Measurements from ENCODE around the gene MSANTD3. TPM values are rescaled to one million over a fixed set of nuclear protein-coding genes. Genes with fewer than 3 reads are reported as not detected.
"Not testable (repeated sequence)": the region's sequence is repeated elsewhere in the genome, so short reads cannot be mapped to it uniquely, and the experiment has no call there.

Gene MSANTD3
- polyA plus RNA-seq, 1 donor, result 15.1 TPM

- no peak overlapping the region for H3K4me3 ChIP-seq (ENCODE audit: low read length)
- H3K4me1 ChIP-seq (ENCODE audit: control insufficient read depth, insufficient read depth, low read length), result peaks cover 7% of the 10 kb centered on the region
- WGBS (ENCODE audit: insufficient coverage, low lambda C conversion rate), result 68% methylated on average over 4 of the region's 9 CpGs
- no peaks in the 10 kb centered on the region for H3K36me3 ChIP-seq (ENCODE audit: control insufficient read depth, insufficient read depth, low read length)
- peak; percentile 26 to 38 for DNase-seq
- no peaks in the 10 kb centered on the region for H3K9me3 ChIP-seq (ENCODE audit: control insufficient read depth, low read depth, low read length)
- no peaks in the 10 kb centered on the region for H3K27me3 ChIP-seq (ENCODE audit: control insufficient read depth, insufficient read depth, low read length)
- no peak overlapping the region for H3K27ac ChIP-seq (ENCODE audit: low read length)
These were observed 2.1 kb downstream of the MSANTD3 start for GRCh38 chr9:100428871-100429654.

- H3K4me1 ChIP-seq (ENCODE audit: control insufficient read depth, insufficient read depth, low read length), result peaks cover 7% of the 10 kb centered on the region
- no CpG with 5 or more reads among the region's 5 CpGs for WGBS (ENCODE audit: insufficient coverage, low lambda C conversion rate)
- H3K4me3 ChIP-seq (ENCODE audit: low read length), result no peak overlapping the region
- no peaks in the 10 kb centered on the region for H3K9me3 ChIP-seq (ENCODE audit: control insufficient read depth, low read depth, low read length)
- no peak overlapping the region for H3K27ac ChIP-seq (ENCODE audit: low read length)
- DNase-seq, result no peak
- H3K27me3 ChIP-seq (ENCODE audit: control insufficient read depth, insufficient read depth, low read length), result no peaks in the 10 kb centered on the region
- H3K36me3 ChIP-seq (ENCODE audit: control insufficient read depth, insufficient read depth, low read length), result no peaks in the 10 kb centered on the region
These were observed 3.5 kb downstream of the MSANTD3 start for GRCh38 chr9:100430286-100430940.

GRCh38 chr9:100431886-100432285, 4.9 kb downstream of the MSANTD3 start:
- 100% methylated on average over 2 of the region's 5 CpGs for WGBS (ENCODE audit: insufficient coverage, low lambda C conversion rate)
- Histone ChIP-seq H3K36me3 (ENCODE audit: control insufficient read depth, insufficient read depth, low read length) (no peaks in the 10 kb centered on the region), H3K27ac (ENCODE audit: low read length) (no peak overlapping the region), H3K4me3 (ENCODE audit: low read length) (no peak overlapping the region), H3K9me3 (ENCODE audit: control insufficient read depth, low read depth, low read length) (no peaks in the 10 kb centered on the region), H3K27me3 (ENCODE audit: control insufficient read depth, insufficient read depth, low read length) (no peaks in the 10 kb centered on the region), H3K4me1 (ENCODE audit: control insufficient read depth, insufficient read depth, low read length) (peaks cover 7% of the 10 kb centered on the region)
- DNase-seq, result no peak

GRCh38 chr9:100432736-100433135, 5.8 kb downstream of the MSANTD3 start:
- WGBS (ENCODE audit: insufficient coverage, low lambda C conversion rate), result no CpG with 5 or more reads among the region's 3 CpGs

GRCh38 chr9:100436571-100436970, 9.6 kb downstream of the MSANTD3 start:
- no peak overlapping the region for H3K27ac ChIP-seq (ENCODE audit: low read length)
- DNase-seq, result no peak
- no peaks in the 10 kb centered on the region for H3K9me3 ChIP-seq (ENCODE audit: control insufficient read depth, low read depth, low read length)
- H3K4me3 ChIP-seq (ENCODE audit: low read length), result no peak overlapping the region
- no CpG with 5 or more reads among the region's 7 CpGs for WGBS (ENCODE audit: insufficient coverage, low lambda C conversion rate)
- no peaks in the 10 kb centered on the region for H3K36me3 ChIP-seq (ENCODE audit: control insufficient read depth, insufficient read depth, low read length)
- no peaks in the 10 kb centered on the region for H3K4me1 ChIP-seq (ENCODE audit: control insufficient read depth, insufficient read depth, low read length)
- no peaks in the 10 kb centered on the region for H3K27me3 ChIP-seq (ENCODE audit: control insufficient read depth, insufficient read depth, low read length)

More at GRCh38 chr9:100432736-100433135, 5.8 kb downstream of the MSANTD3 start:
- no peaks in the 10 kb centered on the region for H3K9me3 ChIP-seq (ENCODE audit: control insufficient read depth, low read depth, low read length)
- H3K4me3 ChIP-seq (ENCODE audit: low read length), result no peak overlapping the region
- peaks cover 6% of the 10 kb centered on the region for H3K4me1 ChIP-seq (ENCODE audit: control insufficient read depth, insufficient read depth, low read length)
- H3K27ac ChIP-seq (ENCODE audit: low read length), result no peak overlapping the region
- H3K27me3 ChIP-seq (ENCODE audit: control insufficient read depth, insufficient read depth, low read length), result no peaks in the 10 kb centered on the region
- no peaks in the 10 kb centered on the region for H3K36me3 ChIP-seq (ENCODE audit: control insufficient read depth, insufficient read depth, low read length)
- no peak for DNase-seq

GRCh38 chr9:100437860-100438805, 11.2 kb downstream of the MSANTD3 start:
- Histone ChIP-seq H3K9me3 (ENCODE audit: control insufficient read depth, low read depth, low read length) (no peaks in the 10 kb centered on the region), H3K4me3 (ENCODE audit: low read length) (no peak overlapping the region), H3K4me1 (ENCODE audit: control insufficient read depth, insufficient read depth, low read length) (no peaks in the 10 kb centered on the region), H3K27me3 (ENCODE audit: control insufficient read depth, insufficient read depth, low read length) (no peaks in the 10 kb centered on the region), H3K36me3 (ENCODE audit: control insufficient read depth, insufficient read depth, low read length) (peaks cover 5% of the 10 kb centered on the region), H3K27ac (ENCODE audit: low read length) (no peak overlapping the region)
- peak; percentile 42 to 48 for DNase-seq
- 67% methylated on average over 1 of the region's 1 CpG for WGBS (ENCODE audit: insufficient coverage, low lambda C conversion rate)

GRCh38 chr9:100440071-100440470, 13.1 kb downstream of the MSANTD3 start:
- no CpG with 5 or more reads among the region's 3 CpGs for WGBS (ENCODE audit: insufficient coverage, low lambda C conversion rate)
- no peak overlapping the region for H3K27ac ChIP-seq (ENCODE audit: low read length)
- peak; percentile 4 to 33 for DNase-seq
- no peak overlapping the region for H3K4me3 ChIP-seq (ENCODE audit: low read length)
- no peaks in the 10 kb centered on the region for H3K27me3 ChIP-seq (ENCODE audit: control insufficient read depth, insufficient read depth, low read length)
- H3K4me1 ChIP-seq (ENCODE audit: control insufficient read depth, insufficient read depth, low read length), result no peaks in the 10 kb centered on the region
- H3K9me3 ChIP-seq (ENCODE audit: control insufficient read depth, low read depth, low read length), result no peaks in the 10 kb centered on the region
- H3K36me3 ChIP-seq (ENCODE audit: control insufficient read depth, insufficient read depth, low read length), result peaks cover 9% of the 10 kb centered on the region

- H3K36me3 ChIP-seq (ENCODE audit: control insufficient read depth, insufficient read depth, low read length); H3K4me1 ChIP-seq (ENCODE audit: control insufficient read depth, insufficient read depth, low read length); H3K4me3 ChIP-seq (ENCODE audit: low read length); H3K27me3 ChIP-seq (ENCODE audit: control insufficient read depth, insufficient read depth, low read length); H3K27ac ChIP-seq (ENCODE audit: low read length); DNase-seq; H3K9me3 ChIP-seq (ENCODE audit: control insufficient read depth, low read depth, low read length): not testable (repeated sequence)
- no CpG with 5 or more reads among the region's 5 CpGs for WGBS (ENCODE audit: insufficient coverage, low lambda C conversion rate)
These were observed 13.5 kb downstream of the MSANTD3 start for GRCh38 chr9:100440487-100440886.

- Histone ChIP-seq H3K4me1 (ENCODE audit: control insufficient read depth, insufficient read depth, low read length) (no peaks in the 10 kb centered on the region), H3K9me3 (ENCODE audit: control insufficient read depth, low read depth, low read length) (no peaks in the 10 kb centered on the region), H3K27me3 (ENCODE audit: control insufficient read depth, insufficient read depth, low read length) (no peaks in the 10 kb centered on the region), H3K4me3 (ENCODE audit: low read length) (no peak overlapping the region), H3K36me3 (ENCODE audit: control insufficient read depth, insufficient read depth, low read length) (peaks cover 9% of the 10 kb centered on the region), H3K27ac (ENCODE audit: low read length) (no peak overlapping the region)
- no peak for DNase-seq
- WGBS (ENCODE audit: insufficient coverage, low lambda C conversion rate), result 100% methylated on average over 1 of the region's 19 CpGs
These were observed 15.0 kb downstream of the MSANTD3 start for GRCh38 chr9:100441911-100442361.
